ENCODE results near the gene KCNQ1. TPM values are rescaled to one million over a fixed set of nuclear protein-coding genes. Genes with fewer than 3 reads are reported as not detected.

Gene KCNQ1
- total RNA-seq, 1 donor from 2014 or later: 1.6 TPM

DNA sequence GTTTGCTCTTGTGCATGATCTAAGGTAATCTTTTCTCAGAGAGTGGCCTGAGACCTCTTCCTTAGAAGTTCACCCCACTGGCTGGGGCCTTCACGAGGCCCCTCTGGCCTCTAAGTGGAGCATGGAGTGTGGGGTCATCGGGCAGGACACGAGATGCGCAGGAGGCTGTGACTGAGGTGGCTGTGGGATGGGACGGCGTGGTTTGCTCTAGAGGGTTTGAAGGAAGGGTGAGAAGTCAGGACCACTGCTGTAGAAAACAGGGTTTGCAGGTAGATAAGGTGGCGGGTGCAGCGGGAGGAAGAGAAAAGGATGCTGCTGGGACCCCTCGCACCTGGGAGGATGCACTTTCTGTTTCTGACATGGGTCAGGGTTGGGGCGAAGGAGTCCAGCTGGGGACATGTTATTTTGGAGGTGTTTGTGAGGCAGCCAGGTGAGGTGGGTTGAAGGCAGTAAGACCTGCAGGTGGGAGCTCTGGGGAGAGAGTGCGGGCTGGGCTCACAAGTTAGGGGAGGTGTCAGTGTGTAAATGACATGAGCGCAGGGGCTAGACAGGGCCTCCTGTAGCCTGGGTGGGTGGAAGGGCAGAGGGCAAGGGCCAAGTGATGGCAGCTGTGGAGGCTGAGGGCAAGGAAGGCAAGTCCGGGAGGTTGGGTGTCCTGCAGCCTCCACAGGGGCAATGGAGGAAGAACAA is 62.5 kb downstream of the KCNQ1 start:
- DNase-seq (ENCODE audit: low read depth): no peak
- TF ChIP-seq CTCF (IDR thresholded peaks at IDR 0.05; ENCODE audit: insufficient read depth, low read length, severe bottlenecking): no peak
- FAIRE-seq: no peak
- no peak overlapping the region for H3K4me3 ChIP-seq (ENCODE audit: low read depth, low read length)
- H3K27me3 ChIP-seq (ENCODE audit: control insufficient read depth, insufficient read depth, low read length): peaks cover 1% of the 10 kb centered on the region
- no peaks in the 10 kb centered on the region for H3K36me3 ChIP-seq (ENCODE audit: control insufficient read depth, insufficient read depth, low read length)

GRCh38 chr11:2507945-2508749 is 63.3 kb downstream of the KCNQ1 start:
- no peak overlapping the region for H3K4me3 ChIP-seq (ENCODE audit: low read depth, low read length)
- no peak for TF ChIP-seq CTCF (IDR thresholded peaks at IDR 0.05; ENCODE audit: insufficient read depth, low read length, severe bottlenecking)
- DNase-seq (ENCODE audit: low read depth): no peak
- FAIRE-seq: no peak
- H3K27me3 ChIP-seq (ENCODE audit: control insufficient read depth, insufficient read depth, low read length): peaks cover 1% of the 10 kb centered on the region
- no peaks in the 10 kb centered on the region for H3K36me3 ChIP-seq (ENCODE audit: control insufficient read depth, insufficient read depth, low read length)

GRCh38 chr11:2508793-2509192 is 64.0 kb downstream of the KCNQ1 start:
- Histone ChIP-seq H3K27me3 (ENCODE audit: control insufficient read depth, insufficient read depth, low read length) (peaks cover 1% of the 10 kb centered on the region), H3K36me3 (ENCODE audit: control insufficient read depth, insufficient read depth, low read length) (no peaks in the 10 kb centered on the region), H3K4me3 (ENCODE audit: low read depth, low read length) (no peak overlapping the region)
- no peak for DNase-seq (ENCODE audit: low read depth)
- no peak for FAIRE-seq
- TF ChIP-seq CTCF (IDR thresholded peaks at IDR 0.05; ENCODE audit: insufficient read depth, low read length, severe bottlenecking): no peak

DNA sequence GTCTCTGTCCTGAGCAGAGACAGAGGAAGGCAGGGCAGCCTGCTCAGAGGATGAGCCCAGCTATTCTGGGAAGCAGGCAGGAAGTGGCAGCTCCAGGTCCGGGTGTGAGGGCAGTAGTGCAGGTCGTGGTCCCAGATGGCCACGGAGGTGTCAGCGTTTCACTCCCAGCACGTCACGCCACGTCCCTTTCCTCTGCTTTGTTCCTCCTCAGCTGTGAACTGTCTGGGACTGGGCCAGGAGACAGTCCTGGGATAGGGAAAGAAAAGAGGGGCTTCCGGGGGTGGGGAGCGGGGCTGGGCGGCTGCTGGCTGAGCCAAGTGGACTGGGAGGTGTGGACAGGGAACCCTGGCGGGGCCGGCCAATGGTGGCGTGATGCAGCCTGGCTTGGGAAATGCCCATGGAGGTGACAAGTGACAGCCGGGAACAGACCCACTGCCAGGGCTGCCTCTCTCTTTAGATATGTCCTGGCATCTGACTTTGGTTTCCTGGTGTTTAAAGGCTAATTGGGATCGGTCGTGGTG is 64.7 kb downstream of the KCNQ1 start:
- Histone ChIP-seq H3K4me3 (ENCODE audit: low read depth, low read length) (no peak overlapping the region), H3K36me3 (ENCODE audit: control insufficient read depth, insufficient read depth, low read length) (no peaks in the 10 kb centered on the region), H3K27me3 (ENCODE audit: control insufficient read depth, insufficient read depth, low read length) (peaks cover 1% of the 10 kb centered on the region)
- FAIRE-seq (no peak), DNase-seq (ENCODE audit: low read depth) (no peak)
- TF ChIP-seq CTCF (IDR thresholded peaks at IDR 0.05; ENCODE audit: insufficient read depth, low read length, severe bottlenecking): no peak

DNA sequence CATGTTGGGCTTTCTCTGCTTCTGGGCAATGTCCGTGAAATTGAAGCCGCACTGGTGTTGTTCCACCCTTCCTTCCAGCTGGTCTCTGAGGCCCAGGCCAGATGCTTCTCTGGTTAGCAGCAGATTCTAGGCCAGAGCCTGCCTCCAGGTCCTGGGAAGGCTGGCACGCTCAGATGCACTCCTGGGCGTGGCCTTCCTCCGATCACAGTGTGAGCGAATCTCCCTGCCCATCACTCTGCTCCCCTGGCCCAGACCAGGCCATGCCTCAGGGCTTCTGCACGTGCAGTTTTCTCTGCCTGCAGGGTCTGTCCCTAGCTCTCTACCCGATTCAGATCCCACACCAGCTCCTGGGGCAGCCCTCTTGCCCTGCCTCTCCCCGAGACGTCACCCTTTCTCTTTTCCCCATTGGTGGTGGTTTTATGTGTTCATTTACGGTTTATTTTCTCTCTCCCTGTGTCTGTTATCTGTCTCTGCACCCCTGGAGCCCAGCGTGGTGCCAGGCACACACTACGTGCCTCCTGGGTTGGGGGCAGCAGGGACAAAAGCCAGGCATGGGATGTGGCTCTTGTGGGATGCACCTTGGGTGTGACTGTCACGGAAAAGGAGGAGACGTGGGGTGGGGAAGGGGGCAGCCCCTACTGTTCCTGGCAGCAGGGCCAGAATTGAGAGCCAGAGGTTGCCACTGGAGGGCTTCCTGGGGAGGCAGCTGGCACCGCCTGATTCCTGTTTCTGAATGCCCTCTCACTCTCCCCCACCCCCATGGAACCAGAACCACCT is 66.0 kb downstream of the KCNQ1 start:
- FAIRE-seq (no peak), DNase-seq (ENCODE audit: low read depth) (no peak)
- H3K27me3 ChIP-seq (ENCODE audit: control insufficient read depth, insufficient read depth, low read length): peaks cover 1% of the 10 kb centered on the region
- no peak overlapping the region for H3K4me3 ChIP-seq (ENCODE audit: low read depth, low read length)
- no peak for TF ChIP-seq CTCF (IDR thresholded peaks at IDR 0.05; ENCODE audit: insufficient read depth, low read length, severe bottlenecking)
- no peaks in the 10 kb centered on the region for H3K36me3 ChIP-seq (ENCODE audit: control insufficient read depth, insufficient read depth, low read length)

All from bronchial epithelial cell (primary cell).